OCI-LY7 (cell line): ENCODE data around the gene SUPT3H. TPM values are rescaled to one million over a fixed set of nuclear protein-coding genes. Genes with fewer than 3 reads are reported as not detected.

Experiments used
- BruUV-seq: library from RNA; stranded (reverse); fragments of 400-500 nt; replicated peaks from 2 replicates; lab custom pipeline; 2021; lab: Mats Ljungman, UMichigan
- CTCF ChIA-PET: fragments of 300-600 bp; sonication (Branson Sonifier 250); formaldehyde crosslinking; loops from one replicate; lab custom pipeline; 2022; ENCODE audit warnings: antibody characterized with exemption; ENCODE audit not compliant: unreplicated experiment; lab: Charles Lee
- POLR2A ChIA-PET: fragments of 300-600 bp; sonication (Branson Sonifier 250); formaldehyde crosslinking; loops from one replicate; lab custom pipeline; 2022; ENCODE audit warnings: antibody characterized with exemption; lab: Charles Lee
- DNase-seq: peaks from one replicate; pipeline ENCODE4 v3.0.0-alpha.2; 2015; ENCODE audit warnings: low spot score
- H2AFZ ChIP-seq: fragments of 200-600 bp; sonication (generic), shearing (Covaris generic); 2 replicates; pipeline ENCODE4 v1.6.1; 2014; ENCODE audit warnings: mild to moderate bottlenecking, antibody characterized with exemption, low read length, moderate library complexity
- H3K27ac ChIP-seq: fragments of 200-600 bp; sonication (generic); 2 replicates; pipeline ENCODE4 v1.5.1; 2014; ENCODE audit warnings: mixed run types, low read depth, mild to moderate bottlenecking, moderate library complexity, low read length, inconsistent platforms; ENCODE audit not compliant: poor library complexity, severe bottlenecking
- H3K36me3 ChIP-seq: fragments of 200-600 bp; sonication (generic); 2 replicates; pipeline ENCODE4 v1.6.1; 2014; ENCODE audit warnings: mild to moderate bottlenecking, antibody characterized with exemption, low read length, moderate library complexity, mixed read lengths; ENCODE audit not compliant: insufficient read depth
- H3K4me1 ChIP-seq: fragments of 200-600 bp; sonication (generic); 2 replicates; pipeline ENCODE4 v1.5.1; 2014; ENCODE audit warnings: mild to moderate bottlenecking, low read length; ENCODE audit not compliant: insufficient read depth, poor library complexity, severe bottlenecking
- H3K4me2 ChIP-seq: fragments of 200-600 bp; sonication (generic); 2 replicates; pipeline ENCODE4 v1.6.1; 2014; ENCODE audit warnings: mild to moderate bottlenecking, low read length
- H3K4me3 ChIP-seq: fragments of 200-600 bp; sonication (generic); 2 replicates; pipeline ENCODE4 v1.5.1; 2014; ENCODE audit warnings: mild to moderate bottlenecking, low read depth, low read length; ENCODE audit not compliant: poor library complexity, severe bottlenecking
- H3K79me2 ChIP-seq: fragments of 200-600 bp; sonication (generic); 2 replicates; pipeline ENCODE4 v1.6.1; 2016; ENCODE audit warnings: low read depth, mild to moderate bottlenecking, low read length, moderate library complexity, mixed read lengths; ENCODE audit not compliant: insufficient read depth
- H3K9me2 ChIP-seq: fragments of 200-600 bp; sonication (generic); 2 replicates; pipeline ENCODE4 v1.6.1; 2016; ENCODE audit warnings: mild to moderate bottlenecking, low read length, mixed read lengths; ENCODE audit not compliant: insufficient read depth
- H3K9me3 ChIP-seq: fragments of 200-600 bp; sonication (generic); 2 replicates; pipeline ENCODE4 v1.6.1; 2014; ENCODE audit warnings: mild to moderate bottlenecking, mixed run types, low read length, mixed read lengths
- H4K20me1 ChIP-seq: fragments of 200-600 bp; sonication (generic); 2 replicates; pipeline ENCODE4 v1.6.1; 2014; ENCODE audit warnings: mild to moderate bottlenecking, antibody characterized with exemption, low read length, moderate library complexity, mixed read lengths; ENCODE audit not compliant: insufficient read depth
- CTCF ChIP-seq: fragments of 200-600 bp; sonication (generic); conservative IDR thresholded peaks from 2 replicates; pipeline ENCODE4 v1.5.1; 2014; ENCODE audit warnings: mild to moderate bottlenecking, antibody characterized with exemption, low read length, moderate library complexity, mixed read lengths
- EZH2phosphoT487 ChIP-seq: fragments of 200-600 bp; sonication (generic); IDR thresholded peaks from 2 replicates; pipeline ENCODE4 v1.6.1; 2018; ENCODE audit warnings: low read depth, borderline replicate concordance, mild to moderate bottlenecking, mixed run types, antibody characterized with exemption, low read length, moderate library complexity, mixed read lengths
- intact Hi-C: fragments of 100-400 bp; cut with micrococcal nuclease; formaldehyde crosslinking; loops from one replicate; pipeline ENCODE4 v1.10.0; 2022; ENCODE audit not compliant: unreplicated experiment
- total RNA-seq, 2 experiments: library from RNA; depleted of rRNA in 1 of 2; stranded (reverse); fragments of >200 nt in 1 of 2; shearing (Covaris generic) in 1 of 2; gene quantifications; 2 replicates each; pipeline ENCODE4 v1.2.3, GENCODE V29; 2014 to 2022

SUPT3H gene
- total RNA-seq, 2 experiments from 2014 or later: 1.1 to 7.1 TPM

- Histone ChIP-seq H3K4me3 (no peak overlapping the region), H3K4me1 (no peaks in the 10 kb centered on the region), H4K20me1 (no peaks in the 10 kb centered on the region), H3K9me2 (no peaks in the 10 kb centered on the region), H3K27ac (no peak overlapping the region), H3K9me3 (no peaks in the 10 kb centered on the region), H2AFZ (no peak overlapping the region), H3K4me2 (no peak overlapping the region), H3K79me2 (no peaks in the 10 kb centered on the region), H3K36me3 (no peaks in the 10 kb centered on the region)
- ChIA-PET CTCF (no interaction called here), POLR2A (no interaction called here)
- no peak for DNase-seq
- intact Hi-C loops: no loop called here
- BruUV-seq: no TSS peak
- TF ChIP-seq CTCF: no peak
- TF ChIP-seq EZH2phosphoT487: no peak
Measured at GRCh38 chr6:44942201-44942600, 435.5 kb downstream of the SUPT3H start.

- Histone ChIP-seq H3K4me2 (no peak overlapping the region), H3K4me3 (no peak overlapping the region), H3K9me2 (no peaks in the 10 kb centered on the region), H3K4me1 (no peaks in the 10 kb centered on the region), H4K20me1 (no peaks in the 10 kb centered on the region), H3K9me3 (no peaks in the 10 kb centered on the region), H2AFZ (no peak overlapping the region), H3K27ac (no peak overlapping the region), H3K36me3 (no peaks in the 10 kb centered on the region), H3K79me2 (no peaks in the 10 kb centered on the region)
- ChIA-PET POLR2A (no interaction called here), CTCF (no interaction called here)
- no peak for DNase-seq
- no TSS peak for BruUV-seq
- TF ChIP-seq CTCF (no peak), EZH2phosphoT487 (no peak)
- intact Hi-C loops: no loop called here
Measured at GRCh38 chr6:44940367-44940766, 437.4 kb downstream of the SUPT3H start.

GRCh38 chr6:44935693-44936300 is 441.9 kb downstream of the SUPT3H start:
- H4K20me1 ChIP-seq: no peaks in the 10 kb centered on the region
- TF ChIP-seq EZH2phosphoT487 (no peak), CTCF (no peak)
- H3K4me3 ChIP-seq: no peak overlapping the region
- H3K36me3 ChIP-seq: no peaks in the 10 kb centered on the region
- no peak for DNase-seq
- H2AFZ ChIP-seq: no peak overlapping the region
- H3K4me1 ChIP-seq: no peaks in the 10 kb centered on the region
- BruUV-seq: no TSS peak
- no peak overlapping the region for H3K4me2 ChIP-seq
- no peaks in the 10 kb centered on the region for H3K79me2 ChIP-seq
- H3K27ac ChIP-seq: no peak overlapping the region
- ChIA-PET POLR2A (no interaction called here), CTCF (no interaction called here)
- no peaks in the 10 kb centered on the region for H3K9me2 ChIP-seq
- H3K9me3 ChIP-seq: no peaks in the 10 kb centered on the region
- intact Hi-C loops: no loop called here
